Activated CD8-positive, alpha-beta memory T cell treated with anti-CD3 and anti-CD28 coated beads, Interleukin-2, amount 50 U/mL, for 24 hours (primary cell): Measurements from ENCODE around the gene HMCN2.

Experiments used
- DNase-seq: peaks from one replicate; pipeline ENCODE4 v3.0.0-alpha.2; 2020; ENCODE audit errors: extremely low read depth

HMCN2 gene

GRCh38 chr9:130290291-130291181 lies 25.0 kb downstream of the HMCN2 start:
- no peak for DNase-seq

GRCh38 chr9:130291474-130291873 lies 25.9 kb downstream of the HMCN2 start:
- DNase-seq, result no peak

GRCh38 chr9:130292106-130292505 lies 26.5 kb downstream of the HMCN2 start:
- no peak for DNase-seq

GRCh38 chr9:130294664-130295063 lies 29.1 kb downstream of the HMCN2 start:
- no peak for DNase-seq

DNA sequence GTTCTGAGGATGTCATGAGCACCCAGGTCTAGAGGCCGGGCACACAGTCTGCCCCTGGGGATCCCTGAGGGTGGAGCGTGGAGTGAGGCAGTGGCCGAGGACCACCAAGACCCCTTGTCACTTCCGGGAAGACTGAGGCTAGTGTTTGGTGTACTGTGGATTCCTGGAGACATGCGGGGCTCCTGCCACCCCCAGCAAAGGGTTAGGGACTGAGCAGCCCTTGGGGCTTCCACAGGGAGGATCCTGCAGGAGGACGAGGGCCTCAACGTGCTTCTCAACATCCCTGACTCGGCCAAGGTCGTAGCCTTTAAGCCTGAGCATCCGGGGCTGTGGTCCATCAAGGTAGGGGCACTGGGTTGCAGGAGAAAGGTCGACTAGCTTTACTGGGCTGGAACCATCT lies 29.9 kb downstream of the HMCN2 start:
- no peak for DNase-seq

DNA sequence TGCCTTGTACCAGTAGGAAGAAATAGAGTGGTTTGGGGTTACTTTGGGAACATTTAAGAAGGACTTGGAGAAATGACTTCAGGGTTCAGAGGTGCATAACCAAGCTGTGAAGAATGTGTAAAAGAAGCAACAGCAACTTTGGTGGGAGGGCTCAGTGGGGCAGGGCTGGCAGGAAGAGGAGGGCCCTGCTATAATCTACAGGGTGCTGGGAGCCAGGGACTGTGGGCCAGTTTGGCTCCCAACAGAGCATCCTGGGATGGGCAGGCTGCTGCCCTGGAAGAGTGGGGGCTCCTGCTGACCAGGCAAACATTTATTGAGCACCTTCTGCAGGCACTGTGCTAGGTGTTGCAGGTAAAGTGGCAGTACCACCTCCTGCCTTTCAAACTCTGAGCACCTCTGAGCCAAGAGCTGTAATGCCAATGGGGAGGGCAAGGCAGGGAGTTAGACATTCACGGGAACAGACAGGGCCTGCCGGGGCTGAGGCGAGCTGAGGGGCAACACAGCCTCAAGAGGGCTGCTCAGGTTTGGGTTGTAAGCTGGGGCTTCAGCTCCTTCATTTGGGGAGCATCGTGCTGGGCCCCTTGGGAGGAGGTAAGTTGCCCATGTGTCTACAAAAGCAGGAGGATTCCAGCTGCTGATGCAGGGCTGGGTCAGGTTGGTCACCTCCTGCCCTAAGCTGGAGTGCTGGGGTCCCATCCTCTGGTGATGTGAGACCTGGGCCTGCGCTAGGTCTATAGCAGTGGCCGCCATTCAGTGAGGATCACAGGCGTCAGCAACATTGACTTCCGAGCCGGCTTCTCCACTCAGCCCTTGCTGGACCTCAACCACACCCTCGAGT lies 30.6 kb downstream of the HMCN2 start:
- no peak for DNase-seq

DNA sequence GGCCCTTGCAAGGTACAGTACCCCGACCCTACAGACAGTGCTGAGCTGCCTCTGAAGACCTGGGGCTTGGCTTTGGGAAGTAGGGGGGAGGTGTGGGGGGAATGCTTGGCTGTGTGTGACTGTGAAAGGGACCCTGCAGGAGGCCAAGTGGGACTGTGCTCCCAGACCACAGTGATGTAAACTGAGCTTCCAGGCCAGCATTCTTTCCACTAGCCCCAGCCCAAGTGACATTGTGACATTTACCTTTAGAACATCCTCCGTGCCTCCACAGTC lies 31.2 kb downstream of the HMCN2 start:
- no peak for DNase-seq

DNA sequence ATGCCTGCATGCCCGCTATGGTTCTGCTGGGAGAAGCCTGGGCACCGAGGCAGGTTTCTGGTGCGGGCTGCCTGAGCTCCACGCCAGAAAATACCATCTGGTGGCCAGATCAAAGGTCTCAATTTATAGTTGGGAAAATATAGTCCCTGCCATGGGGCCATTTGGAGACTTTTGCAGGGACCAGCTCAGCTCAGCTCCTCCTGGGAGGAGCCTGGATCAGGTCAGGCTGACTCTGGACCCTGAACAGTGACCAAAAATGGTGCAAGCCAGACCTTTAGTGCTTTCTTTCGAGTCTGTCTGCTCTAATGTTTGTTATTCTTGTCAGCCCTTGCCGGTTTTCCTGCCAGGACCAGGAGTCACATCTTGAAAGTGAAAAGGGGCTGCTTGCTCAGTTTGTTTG lies 31.8 kb downstream of the HMCN2 start:
- no peak for DNase-seq

DNA sequence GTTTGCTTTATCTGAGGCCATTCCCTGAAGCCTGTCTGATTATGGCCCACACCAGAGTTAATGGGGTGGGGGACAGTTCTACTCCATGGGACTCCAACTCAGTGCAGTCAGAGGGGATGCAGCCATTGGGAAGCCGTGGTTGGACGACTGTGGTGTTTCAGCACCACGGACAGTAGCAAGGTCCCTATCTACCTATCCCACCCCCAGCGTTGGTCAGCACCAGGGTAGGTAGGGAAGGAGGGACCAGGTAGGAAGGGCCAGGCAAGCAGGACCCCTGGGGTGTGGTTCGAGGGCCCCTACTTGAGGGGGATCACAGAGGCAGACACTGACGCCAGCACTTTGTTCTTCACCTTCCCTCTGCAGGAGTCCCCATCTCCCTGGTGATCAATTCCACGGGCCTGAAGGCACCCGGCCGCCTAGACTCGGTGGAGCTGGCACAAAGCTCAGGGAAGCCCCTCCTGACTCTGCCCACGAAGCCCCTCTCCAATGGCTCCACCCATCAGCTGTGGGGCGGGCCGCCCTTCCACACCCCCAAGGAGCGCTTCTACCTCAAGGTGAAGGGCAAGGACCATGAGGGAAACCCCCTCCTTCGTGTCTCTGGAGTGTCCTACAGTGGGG lies 33.2 kb downstream of the HMCN2 start:
- DNase-seq, result no peak

GRCh38 chr9:130299785-130300615 lies 34.4 kb downstream of the HMCN2 start:
- DNase-seq, result no peak

DNA sequence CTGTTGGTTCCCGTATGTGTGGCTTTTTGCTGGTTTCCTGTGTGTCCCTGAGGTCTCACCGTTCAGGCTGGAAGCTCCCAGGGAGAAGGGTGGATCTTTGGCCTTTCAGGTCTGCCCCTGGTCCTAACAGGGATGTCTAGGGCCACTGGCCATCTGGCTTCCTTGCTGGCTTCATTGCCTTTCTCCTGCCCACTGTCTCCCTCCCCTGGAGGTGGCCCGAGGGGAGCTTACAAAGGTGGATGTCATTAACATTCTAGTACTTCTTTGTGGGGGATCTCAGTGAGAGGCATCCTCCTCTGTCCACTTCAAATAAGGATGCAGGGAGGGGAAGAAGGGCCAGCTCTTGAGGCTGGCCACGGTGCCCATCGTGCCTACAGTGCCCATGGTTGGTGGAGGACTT lies 35.2 kb downstream of the HMCN2 start:
- DNase-seq, result no peak

DNA sequence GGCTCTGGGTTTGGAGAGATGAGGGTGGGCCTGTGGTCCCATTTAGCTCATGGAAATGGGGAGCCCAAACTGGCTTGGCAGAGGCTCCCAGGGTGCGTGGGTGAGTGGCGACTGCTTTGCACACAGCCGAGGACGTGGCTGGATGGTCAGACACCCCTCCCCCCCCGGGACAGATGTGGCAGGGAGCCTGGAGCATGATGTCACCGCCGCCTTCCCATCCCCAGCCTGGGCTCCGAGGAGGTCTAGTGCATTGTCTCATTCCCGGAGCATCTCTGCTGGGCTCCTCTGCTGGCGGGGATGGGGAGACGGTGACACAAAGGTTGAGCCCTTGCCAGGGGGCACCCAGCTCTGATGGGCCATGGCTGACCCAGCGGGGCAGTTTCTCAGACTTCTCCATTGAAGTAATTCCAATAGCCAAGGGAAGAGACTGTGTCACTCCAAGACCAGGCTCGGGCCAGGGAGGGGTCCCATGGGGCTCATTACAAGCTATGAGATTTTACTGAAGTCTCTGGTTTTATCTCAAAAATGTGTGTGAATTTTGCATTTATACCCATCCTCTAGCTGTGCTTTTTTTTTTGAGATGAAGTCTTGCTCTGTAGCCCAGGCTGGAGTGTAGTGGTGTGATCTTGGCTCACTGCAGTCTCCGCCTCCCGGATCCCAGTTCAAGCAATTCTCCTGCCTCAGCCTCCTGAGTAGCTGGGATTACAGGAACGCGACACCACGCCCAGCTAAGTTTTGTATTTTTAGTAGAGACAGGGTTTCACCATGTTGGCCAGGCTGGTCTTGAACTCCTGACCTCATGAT lies 36.1 kb downstream of the HMCN2 start:
- no peak for DNase-seq

GRCh38 chr9:130302785-130303612 lies 37.4 kb downstream of the HMCN2 start:
- DNase-seq, result no peak

DNA sequence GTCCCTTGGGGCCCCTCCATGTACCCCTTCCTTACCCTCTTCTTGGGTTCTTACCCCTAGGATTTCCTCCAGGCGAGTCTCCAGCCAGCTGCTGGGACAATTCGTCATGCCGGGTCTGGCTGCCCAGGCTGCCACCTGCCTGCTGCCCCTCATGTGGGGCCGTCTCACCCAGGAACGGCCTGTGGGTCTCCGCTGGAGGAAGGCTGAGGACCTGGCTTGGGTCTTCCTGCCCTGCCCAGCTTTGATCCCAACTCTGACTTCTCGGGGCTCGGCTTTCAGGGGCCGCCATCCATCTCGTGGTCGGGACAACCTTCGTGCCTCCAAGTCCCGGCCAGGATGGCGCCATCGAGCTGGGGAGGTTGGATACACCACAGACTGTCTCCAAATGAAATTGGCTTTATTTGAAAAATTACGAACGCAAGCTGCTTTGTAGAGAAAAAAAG lies 38.1 kb downstream of the HMCN2 start:
- no peak for DNase-seq

- DNase-seq, result no peak
Observed at GRCh38 chr9:130304116-130304515, 38.6 kb downstream of the HMCN2 start.

DNA sequence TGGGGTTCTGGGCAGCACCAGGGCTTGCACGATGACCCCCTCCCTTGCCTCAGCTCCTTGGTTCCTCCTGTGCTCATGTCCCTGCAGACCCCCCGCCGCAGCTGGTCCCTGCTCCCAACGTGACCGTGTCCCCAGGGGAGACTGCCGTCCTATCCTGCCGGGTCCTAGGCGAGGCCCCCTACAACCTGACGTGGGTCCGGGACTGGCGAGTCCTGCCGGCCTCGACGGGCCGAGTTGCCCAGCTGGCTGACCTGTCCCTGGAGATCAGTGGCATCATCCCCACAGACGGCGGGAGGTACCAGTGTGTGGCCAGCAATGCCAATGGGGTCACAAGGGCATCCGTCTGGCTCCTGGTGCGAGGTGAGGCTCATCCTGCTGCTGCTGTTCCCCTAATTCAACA lies 39.1 kb downstream of the HMCN2 start:
- DNase-seq, result no peak

GRCh38 chr9:130305381-130305780 lies 39.8 kb downstream of the HMCN2 start:
- DNase-seq, result no peak

DNA sequence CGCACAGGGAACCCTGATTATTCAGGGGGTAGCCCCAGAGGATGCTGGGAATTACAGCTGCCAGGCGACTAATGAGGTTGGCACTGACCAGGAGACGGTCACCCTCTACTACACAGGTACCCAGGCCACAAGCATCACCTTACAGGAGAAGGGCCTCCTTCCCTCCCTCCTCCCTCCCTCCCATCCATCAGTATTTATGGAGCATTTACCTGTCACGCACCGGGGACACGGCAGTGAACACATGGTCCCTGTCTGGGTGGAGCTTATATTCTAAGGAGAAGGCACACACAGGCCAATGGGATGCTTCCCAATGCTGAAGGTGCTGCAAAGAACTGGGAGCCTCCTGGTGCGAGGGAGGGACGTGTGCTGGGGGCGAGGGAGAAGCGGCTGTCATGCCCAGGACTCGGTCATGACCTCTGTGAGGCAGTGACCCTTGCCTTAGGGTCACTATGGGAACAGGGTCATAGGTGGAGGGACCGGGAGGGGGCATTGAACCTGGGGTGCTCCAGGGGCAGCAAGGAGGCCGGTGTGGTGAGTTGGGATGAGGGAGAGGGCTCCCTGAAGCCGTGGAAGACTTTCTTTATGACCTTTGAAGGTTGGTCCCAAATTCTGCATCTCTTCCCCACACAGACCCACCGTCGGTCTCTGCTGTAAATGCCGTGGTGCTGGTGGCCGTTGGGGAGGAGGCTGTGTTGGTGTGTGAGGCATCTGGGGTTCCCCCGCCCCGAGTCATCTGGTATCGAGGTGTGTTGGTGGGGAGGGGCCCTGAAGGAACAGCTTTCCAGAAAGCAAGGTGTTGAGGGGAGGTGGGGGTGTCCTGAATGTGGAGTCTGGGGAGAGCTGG lies 41.5 kb downstream of the HMCN2 start:
- no peak for DNase-seq

- no peak for DNase-seq
Observed at GRCh38 chr9:130307667-130307943, 42.0 kb downstream of the HMCN2 start.
